CD4-positive, alpha-beta T cell (primary cell): ENCODE results near the gene ESRRB. TPM values are rescaled to one million over a fixed set of nuclear protein-coding genes. Genes with fewer than 3 reads are reported as not detected.

Experiments used
- ATAC-seq: fragments of 200-7000 bp; cut with Tn5 transposase; one replicate; pipeline ENCODE4 v1.10.0; 2022; ENCODE audit warnings: mild to moderate bottlenecking; ENCODE audit not compliant: poor library complexity
- CTCF ChIA-PET: fragments of 350-600 bp; sonication (Branson Sonifier 250); formaldehyde crosslinking; loops from one replicate; lab custom pipeline; 2021; ENCODE audit warnings: antibody characterized with exemption, inconsistent platforms; lab: Charles Lee
- POLR2A ChIA-PET: fragments of 350-600 bp; sonication (Branson Sonifier 250); formaldehyde crosslinking; loops from one replicate; lab custom pipeline; 2021; ENCODE audit warnings: antibody characterized with exemption, inconsistent platforms; lab: Charles Lee
- DNase-seq, 14 experiments: peaks; one replicate each; pipeline ENCODE4 v3.0.0-alpha.2; 2013 to 2020; ENCODE audit warnings: mixed read lengths in 2 of 14
- H3K27ac ChIP-seq, 2 donors: one replicate each; pipeline versions ENCODE4 v1.5.1 to v1.7.0; 2013; ENCODE audit warnings: low read length in 2 of 2, low read depth in 1 of 2, mild to moderate bottlenecking in 1 of 2
- H3K27me3 ChIP-seq, 2 experiments: 1 replicate in 1 of 2; 2 replicates in 1 of 2; pipeline versions ENCODE4 v1.6.1 to v1.7.0; 2013; ENCODE audit warnings: low read length in 2 of 2, control low read depth in 1 of 2, mild to moderate bottlenecking in 1 of 2, moderate library complexity in 1 of 2; ENCODE audit not compliant: insufficient read depth in 2 of 2, control insufficient read depth in 1 of 2
- H3K36me3 ChIP-seq: one replicate; pipeline ENCODE4 v1.6.1; 2013; ENCODE audit warnings: low read length, control low read depth; ENCODE audit not compliant: insufficient read depth
- H3K4me1 ChIP-seq: one replicate; pipeline ENCODE4 v1.6.1; 2013; ENCODE audit warnings: low read length, control low read depth; ENCODE audit not compliant: insufficient read depth
- H3K4me3 ChIP-seq: one replicate; pipeline ENCODE4 v1.5.1; 2013; ENCODE audit warnings: mild to moderate bottlenecking, low read length, moderate library complexity
- H3K9me3 ChIP-seq, 2 experiments: 1 replicate in 1 of 2; 2 replicates in 1 of 2; pipeline versions ENCODE4 v1.6.1 to v1.7.0; 2013; ENCODE audit warnings: low read length in 2 of 2, mild to moderate bottlenecking in 2 of 2, control low read depth in 1 of 2, moderate library complexity in 1 of 2; ENCODE audit not compliant: control insufficient read depth in 1 of 2, insufficient read depth in 1 of 2
- H3K27ac Mint-ChIP-seq: one replicate; pipeline ENCODE4 v1.8.0; 2020; ENCODE audit warnings: mixed read lengths
- H3K27me3 Mint-ChIP-seq: one replicate; pipeline ENCODE4 v1.8.0; 2021; ENCODE audit warnings: mixed read lengths
- H3K36me3 Mint-ChIP-seq: one replicate; pipeline ENCODE4 v1.8.0; 2021; ENCODE audit warnings: low read depth, mixed read lengths
- H3K4me1 Mint-ChIP-seq: one replicate; pipeline ENCODE4 v1.8.0; 2021; ENCODE audit warnings: low read depth, mixed read lengths
- H3K4me3 Mint-ChIP-seq: one replicate; pipeline ENCODE4 v1.8.0; 2020; ENCODE audit warnings: mild to moderate bottlenecking, mixed read lengths
- H3K9me3 Mint-ChIP-seq: one replicate; pipeline ENCODE4 v1.8.0; 2020; ENCODE audit warnings: mixed read lengths
- CTCF ChIP-seq: fragments of 200-600 bp; IDR thresholded peaks from one replicate; pipeline ENCODE4 v1.8.0; 2022; ENCODE audit warnings: antibody characterized with exemption, mild to moderate bottlenecking
- intact Hi-C, 2 experiments: fragments of 100-400 bp; cut with DNase I in 1 of 2; cut with micrococcal nuclease in 1 of 2; formaldehyde crosslinking; loops; one replicate each; pipeline versions ENCODE4 v1.15.1 to v1.9.0; 2023 to 2025; cut with DNase I, micrococcal nuclease
- total RNA-seq, 174 experiments: library from RNA in 2 of 174; stranded (reverse) in 2 of 174; gene quantifications; one replicate each; pipeline ENCODE4 v1.2.3 and lab custom pipeline; 2021 to 2026

ESRRB gene
- total RNA-seq, 2 experiments from 2014 or later, result 0.17 to 0.27 TPM

GRCh38 chr14:76496595-76496994, 120.7 kb downstream of the ESRRB start:
- Histone ChIP-seq H3K4me3 (no peak overlapping the region), H3K4me1 (no peaks in the 10 kb centered on the region), H3K27ac (no peak overlapping the region), H3K36me3 (no peaks in the 10 kb centered on the region), H3K9me3 (no peaks in the 10 kb centered on the region), H3K27me3 (peaks cover 0 to 2% of the 10 kb centered on the region in 2 experiments)
- no peaks in the 10 kb centered on the region for H3K36me3 Mint-ChIP-seq
- no peak overlapping the region for H3K27ac Mint-ChIP-seq
- ChIA-PET POLR2A (no interaction called here), CTCF (no interaction called here)
- no peak overlapping the region for H3K4me3 Mint-ChIP-seq
- DNase-seq, result no peak
- TF ChIP-seq CTCF, result no peak
- H3K4me1 Mint-ChIP-seq, result no peaks in the 10 kb centered on the region
- H3K9me3 Mint-ChIP-seq, result no peaks in the 10 kb centered on the region
- intact Hi-C loops, result no loop called here
- H3K27me3 Mint-ChIP-seq, result peaks cover 8% of the 10 kb centered on the region
- ATAC-seq, result no peak

GRCh38 chr14:76497550-76498462, 121.9 kb downstream of the ESRRB start:
- no peak overlapping the region for H3K4me3 Mint-ChIP-seq
- peaks cover 8% of the 10 kb centered on the region for H3K27me3 Mint-ChIP-seq
- no peak for DNase-seq
- intact Hi-C loops, result no loop called here
- Histone ChIP-seq H3K36me3 (no peaks in the 10 kb centered on the region), H3K9me3 (no peaks in the 10 kb centered on the region), H3K27me3 (peaks cover 0 to 2% of the 10 kb centered on the region in 2 experiments), H3K4me3 (no peak overlapping the region), H3K4me1 (no peaks in the 10 kb centered on the region), H3K27ac (no peak overlapping the region)
- H3K4me1 Mint-ChIP-seq, result no peaks in the 10 kb centered on the region
- CTCF ChIA-PET, result no interaction called here
- POLR2A ChIA-PET, result no interaction called here
- no peak overlapping the region for H3K27ac Mint-ChIP-seq
- no peaks in the 10 kb centered on the region for H3K36me3 Mint-ChIP-seq
- no peak for TF ChIP-seq CTCF
- no peaks in the 10 kb centered on the region for H3K9me3 Mint-ChIP-seq
- ATAC-seq, result no peak

DNA sequence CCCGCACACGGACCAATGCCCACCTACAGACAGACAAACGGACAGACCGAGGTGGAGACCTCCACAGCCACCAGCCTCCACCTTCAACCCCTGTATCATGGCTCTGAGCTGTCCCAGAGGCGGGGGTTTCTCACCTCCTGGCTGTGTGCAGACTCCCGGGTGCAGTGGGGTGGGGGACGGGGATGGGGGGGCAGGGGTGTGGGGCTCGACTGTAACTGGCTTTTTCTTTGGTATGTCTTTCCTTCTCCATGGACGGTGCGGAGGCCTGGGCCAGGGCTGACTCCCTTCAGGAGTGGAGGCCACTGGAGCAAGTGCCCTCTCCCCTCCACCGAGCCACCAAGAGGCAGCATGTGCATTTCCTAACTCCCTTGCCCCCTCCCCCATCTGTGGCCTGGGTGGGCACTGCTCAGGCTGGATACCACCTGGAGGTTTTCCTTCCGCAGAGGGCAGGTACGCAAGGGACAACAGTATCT, 122.6 kb downstream of the ESRRB start:
- DNase-seq (no peak), ATAC-seq (no peak)
- Histone ChIP-seq H3K4me1 (no peaks in the 10 kb centered on the region), H3K27ac (no peak overlapping the region), H3K27me3 (peaks cover 0 to 2% of the 10 kb centered on the region in 2 experiments), H3K4me3 (no peak overlapping the region), H3K9me3 (no peaks in the 10 kb centered on the region), H3K36me3 (no peaks in the 10 kb centered on the region)
- Mint-ChIP-seq H3K27me3 (peaks cover 10% of the 10 kb centered on the region), H3K9me3 (no peaks in the 10 kb centered on the region), H3K36me3 (no peaks in the 10 kb centered on the region), H3K27ac (no peak overlapping the region), H3K4me3 (no peak overlapping the region), H3K4me1 (no peaks in the 10 kb centered on the region)
- CTCF ChIA-PET, result no interaction called here
- intact Hi-C loops, result no loop called here
- no peak for TF ChIP-seq CTCF
- POLR2A ChIA-PET, result no interaction called here
